Measurements from ENCODE around the gene DNAJC5.

Gene DNAJC5

GRCh38 chr20:63881451-63882226 lies 13.3 kb upstream of the DNAJC5 start:
- no peak overlapping the region for H3K4me3 ChIP-seq (ENCODE audit: control insufficient read depth, low read depth, low read length)
- TF ChIP-seq CTCF (conservative IDR thresholded peaks at IDR 0.05; ENCODE audit: control insufficient read depth, insufficient read depth, low read depth, low read length) = no peak
- no peak for DNase-seq (ENCODE audit: low read depth)

GRCh38 chr20:63882257-63883200 lies 12.4 kb upstream of the DNAJC5 start:
- H3K4me3 ChIP-seq (ENCODE audit: control insufficient read depth, low read depth, low read length) = no peak overlapping the region

GRCh38 chr20:63883201-63883593 lies 11.7 kb upstream of the DNAJC5 start:
- DNase-seq (ENCODE audit: low read depth) = no peak
- no peak overlapping the region for H3K4me3 ChIP-seq (ENCODE audit: control insufficient read depth, low read depth, low read length)
- no peak for TF ChIP-seq CTCF (conservative IDR thresholded peaks at IDR 0.05; ENCODE audit: control insufficient read depth, insufficient read depth, low read depth, low read length)

More at GRCh38 chr20:63882257-63883200, 12.4 kb upstream of the DNAJC5 start:
- no peak for TF ChIP-seq CTCF (conservative IDR thresholded peaks at IDR 0.05; ENCODE audit: control insufficient read depth, insufficient read depth, low read depth, low read length)
- no peak for DNase-seq (ENCODE audit: low read depth)

GRCh38 chr20:63884506-63885263 lies 10.2 kb upstream of the DNAJC5 start:
- no peak for DNase-seq (ENCODE audit: low read depth)
- no peak overlapping the region for H3K4me3 ChIP-seq (ENCODE audit: control insufficient read depth, low read depth, low read length)
- no peak for TF ChIP-seq CTCF (conservative IDR thresholded peaks at IDR 0.05; ENCODE audit: control insufficient read depth, insufficient read depth, low read depth, low read length)

- no peak overlapping the region for H3K4me3 ChIP-seq (ENCODE audit: control insufficient read depth, low read depth, low read length)
- DNase-seq (ENCODE audit: low read depth) = no peak
- no peak for TF ChIP-seq CTCF (conservative IDR thresholded peaks at IDR 0.05; ENCODE audit: control insufficient read depth, insufficient read depth, low read depth, low read length)
Measured at GRCh38 chr20:63885264-63886053, 9.5 kb upstream of the DNAJC5 start.

- no peak for TF ChIP-seq CTCF (conservative IDR thresholded peaks at IDR 0.05; ENCODE audit: control insufficient read depth, insufficient read depth, low read depth, low read length)
- H3K4me3 ChIP-seq (ENCODE audit: control insufficient read depth, low read depth, low read length) = no peak overlapping the region
- DNase-seq (ENCODE audit: low read depth) = no peak
Measured at GRCh38 chr20:63886054-63886419, 8.9 kb upstream of the DNAJC5 start.
